GM12873 (cell line): ENCODE measurements around the gene DMAC2L.

Experiments used
- TF ChIP-seq, protein P1 (sequence below): IDR thresholded peaks from 2 replicates; pipeline ENCODE4 v1.5.1; 2012; ENCODE audit warnings: low read depth, mild to moderate bottlenecking, moderate library complexity, low read length, control low read depth; ENCODE audit not compliant: insufficient read depth; ENCODE audit errors: missing control alignments

The DMAC2L gene, protein sequence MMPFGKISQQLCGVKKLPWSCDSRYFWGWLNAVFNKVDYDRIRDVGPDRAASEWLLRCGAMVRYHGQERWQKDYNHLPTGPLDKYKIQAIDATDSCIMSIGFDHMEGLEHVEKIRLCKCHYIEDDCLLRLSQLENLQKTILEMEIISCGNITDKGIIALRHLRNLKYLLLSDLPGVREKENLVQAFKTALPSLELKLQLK

DNA sequence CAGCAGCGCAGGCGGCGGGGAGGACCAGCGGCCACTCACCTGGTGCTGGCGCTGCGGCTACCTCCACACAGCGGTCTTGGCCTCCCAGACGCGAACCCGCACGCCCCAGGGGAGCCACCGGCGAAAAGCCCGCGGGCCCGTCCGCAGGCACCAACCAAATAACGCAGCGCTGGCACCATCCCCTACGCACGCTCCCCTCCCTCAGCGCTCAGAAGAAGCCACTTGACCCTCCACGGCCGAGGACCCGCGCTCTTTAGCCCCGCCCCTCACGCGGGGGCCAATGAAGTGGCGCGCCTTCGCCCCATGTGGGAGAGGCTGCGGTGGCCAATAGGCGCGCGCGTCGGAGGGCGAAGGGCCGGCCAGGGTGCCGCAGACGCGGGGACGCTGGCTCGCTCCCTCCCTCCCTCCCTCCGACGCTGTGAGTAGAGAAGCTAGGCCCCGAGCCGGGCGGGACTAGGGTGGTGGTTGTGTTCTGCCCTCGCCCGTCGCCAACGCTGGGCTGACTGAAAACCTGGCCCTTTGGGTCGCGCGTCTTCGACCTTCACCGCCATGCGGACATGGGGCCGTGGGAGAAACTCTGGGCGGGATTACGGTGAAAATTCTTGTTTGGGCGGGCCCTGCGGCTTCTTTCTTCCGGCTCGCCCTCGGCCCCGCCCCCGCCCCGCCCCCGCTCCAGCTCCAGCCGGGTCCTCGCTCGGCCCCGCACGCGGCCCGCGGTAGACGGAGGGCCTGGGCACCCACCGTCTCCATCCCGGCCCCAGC, at the start of gene DMAC2L, which contains the start of gene L2HGDH:
Gene DMAC2L, plus strand, starts transcription at position 353 of the 762 bp plus-strand sequence. CDS start 9,164 bp downstream, outside the sequence.
Gene L2HGDH, minus strand, starts transcription at position 258 of the 762 bp plus-strand sequence. Its CDS starts 79 bp downstream, at position 179.
- TF ChIP-seq, protein P1, sequence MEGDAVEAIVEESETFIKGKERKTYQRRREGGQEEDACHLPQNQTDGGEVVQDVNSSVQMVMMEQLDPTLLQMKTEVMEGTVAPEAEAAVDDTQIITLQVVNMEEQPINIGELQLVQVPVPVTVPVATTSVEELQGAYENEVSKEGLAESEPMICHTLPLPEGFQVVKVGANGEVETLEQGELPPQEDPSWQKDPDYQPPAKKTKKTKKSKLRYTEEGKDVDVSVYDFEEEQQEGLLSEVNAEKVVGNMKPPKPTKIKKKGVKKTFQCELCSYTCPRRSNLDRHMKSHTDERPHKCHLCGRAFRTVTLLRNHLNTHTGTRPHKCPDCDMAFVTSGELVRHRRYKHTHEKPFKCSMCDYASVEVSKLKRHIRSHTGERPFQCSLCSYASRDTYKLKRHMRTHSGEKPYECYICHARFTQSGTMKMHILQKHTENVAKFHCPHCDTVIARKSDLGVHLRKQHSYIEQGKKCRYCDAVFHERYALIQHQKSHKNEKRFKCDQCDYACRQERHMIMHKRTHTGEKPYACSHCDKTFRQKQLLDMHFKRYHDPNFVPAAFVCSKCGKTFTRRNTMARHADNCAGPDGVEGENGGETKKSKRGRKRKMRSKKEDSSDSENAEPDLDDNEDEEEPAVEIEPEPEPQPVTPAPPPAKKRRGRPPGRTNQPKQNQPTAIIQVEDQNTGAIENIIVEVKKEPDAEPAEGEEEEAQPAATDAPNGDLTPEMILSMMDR, result no peak

DNA sequence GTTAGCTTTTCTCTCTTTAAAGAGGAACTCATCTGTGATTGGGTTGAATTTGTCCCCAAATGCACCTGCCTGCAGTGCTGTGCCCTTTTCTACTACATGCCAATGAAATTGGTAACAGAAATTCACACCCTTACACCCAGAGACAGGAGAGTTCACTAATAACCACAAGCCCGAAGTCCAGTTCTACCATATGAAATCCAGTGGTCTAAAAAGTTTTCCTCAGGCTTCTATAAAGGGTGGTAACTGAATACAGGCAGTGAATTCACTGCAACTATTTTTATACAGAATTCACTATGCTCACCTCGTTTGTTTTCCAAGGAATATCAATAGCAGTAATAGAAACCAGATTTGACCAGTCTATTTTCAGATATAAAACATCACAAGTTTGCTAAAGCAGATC, 49.3 kb upstream of the DMAC2L start:
- TF ChIP-seq, protein P1, result no peak

DNA sequence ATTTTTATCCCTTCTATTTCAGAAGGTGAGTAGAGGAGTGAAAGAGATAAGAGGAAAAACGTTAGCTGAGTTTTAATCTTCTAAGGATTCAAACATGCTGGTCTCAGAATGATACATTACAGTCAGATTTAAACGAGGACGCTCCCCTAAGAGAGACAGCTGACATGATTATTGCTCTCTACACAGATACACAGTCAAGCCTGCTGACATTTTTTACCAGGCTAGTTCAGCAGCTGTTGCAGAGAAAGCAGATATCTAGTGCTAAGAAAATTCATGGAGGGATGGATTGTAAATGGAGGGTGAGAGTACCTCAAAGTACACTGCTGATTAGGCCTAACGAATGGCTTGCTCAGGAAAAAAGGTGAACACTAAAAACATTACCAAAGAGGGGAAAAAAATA, 48.8 kb upstream of the DMAC2L start:
- TF ChIP-seq, protein P1, result no peak

DNA sequence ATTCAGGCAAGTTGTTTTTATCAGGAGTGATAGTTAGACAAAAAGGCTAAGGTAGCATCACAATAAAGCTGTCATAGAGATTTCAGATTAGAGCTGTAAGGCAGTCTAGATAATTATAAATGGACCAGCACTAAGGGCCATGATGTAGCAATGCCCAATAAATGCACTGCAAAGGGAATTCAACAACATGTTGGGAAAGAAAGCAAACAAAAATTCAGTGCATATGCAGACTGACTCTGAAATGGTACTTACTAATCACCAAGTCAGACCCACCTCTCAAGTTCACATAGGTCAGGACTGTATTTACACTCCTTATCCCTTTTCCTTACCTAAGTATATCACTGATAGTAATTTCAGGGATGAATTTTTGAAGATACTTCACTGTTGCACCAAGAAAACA, 47.1 kb upstream of the DMAC2L start:
- TF ChIP-seq, protein P1, result no peak

DNA sequence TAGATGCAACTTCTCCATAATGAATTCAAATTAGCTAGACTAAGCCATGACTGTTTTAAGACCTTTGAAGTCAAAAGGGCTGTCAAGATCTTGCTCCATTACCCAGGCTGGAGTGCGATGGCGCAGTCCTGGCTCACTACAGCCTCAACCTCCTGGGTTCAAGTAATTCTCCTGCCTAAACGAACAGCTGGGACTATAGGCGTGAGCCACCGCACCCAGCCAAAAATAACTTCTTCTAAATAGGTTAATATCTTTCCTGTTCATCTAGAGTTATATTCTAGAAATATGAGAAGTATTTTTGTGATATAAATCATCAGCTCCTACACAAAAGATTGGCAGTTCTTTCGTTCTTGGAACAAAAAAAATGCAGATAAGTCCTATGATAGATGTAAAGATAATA, 41.2 kb upstream of the DMAC2L start:
- TF ChIP-seq, protein P1, result no peak

DNA sequence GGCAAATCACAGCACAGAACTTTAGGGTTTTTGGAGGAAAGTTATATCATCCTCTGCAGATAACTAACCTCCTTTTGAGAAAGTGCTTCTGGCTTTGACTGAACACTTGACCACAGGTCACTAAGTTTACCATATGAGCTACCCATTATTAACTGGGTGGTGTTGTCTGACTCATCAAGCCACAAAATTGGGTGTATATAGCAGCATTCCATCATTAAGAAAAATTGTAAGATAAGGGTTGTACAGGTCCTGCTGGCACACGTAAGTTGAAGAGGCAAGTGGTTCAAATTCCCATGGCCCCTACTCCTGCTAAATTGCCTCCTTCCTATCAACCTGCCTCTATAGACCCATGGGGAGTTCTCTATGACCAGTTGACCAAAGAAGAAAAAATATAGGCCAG, 39.6 kb upstream of the DMAC2L start:
- TF ChIP-seq, protein P1, result no peak

DNA sequence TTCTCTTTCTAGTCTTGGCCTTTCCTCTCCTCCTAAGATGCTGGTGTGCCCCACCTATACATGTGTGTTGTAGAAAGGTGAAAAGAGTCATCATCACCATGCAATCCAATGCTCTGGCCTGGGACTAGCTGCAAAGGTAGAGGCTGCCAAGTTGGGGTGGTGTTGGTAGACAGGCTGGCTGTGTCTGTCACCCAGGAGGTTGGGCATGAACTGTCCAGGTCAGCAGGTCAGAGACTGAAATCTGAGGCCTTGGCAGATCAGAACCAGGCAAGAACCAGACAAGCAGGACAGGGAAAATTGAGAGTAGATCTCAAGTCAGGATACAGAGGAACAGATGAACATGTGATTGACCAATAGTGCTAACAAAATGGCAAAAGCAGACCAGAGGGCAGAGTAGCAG, 26.3 kb upstream of the DMAC2L start:
- TF ChIP-seq, protein P1, result no peak
